Measurements from ENCODE around the gene NEURL1. TPM values are rescaled to one million over a fixed set of nuclear protein-coding genes. Genes with fewer than 3 reads are reported as not detected.

NEURL1 gene
- total and polyA plus RNA-seq, 8 donors, result 0.89 to 136 (median 3.0) TPM

GRCh38 chr10:103587073-103587472 lies 93.6 kb downstream of the NEURL1 start:
- Histone ChIP-seq H3K27ac (no peak overlapping the region), H3K4me3 (no peak overlapping the region), H3K4me1 (peaks cover 0 to 13% (median 13%) of the 10 kb centered on the region in 4 donors), H3K27me3 (peaks cover 0 to 21% (median 11%) of the 10 kb centered on the region in 3 donors), H3K9me3 (peaks cover 0 to 11% (median 2%) of the 10 kb centered on the region in 4 donors), H3K36me3 (peaks cover 0 to 25% (median 7%) of the 10 kb centered on the region in 4 donors)
- intact Hi-C loops (cut with DNase I; ENCODE audit: low total_unique reads), result no loop called here
- TF ChIP-seq POLR2AphosphoS5 (IDR thresholded peaks at IDR 0.05) (no peak), POLR2A (IDR thresholded peaks at IDR 0.05) (no peak), CTCF (IDR thresholded peaks at IDR 0.05) (no peak), EP300 (IDR thresholded peaks at IDR 0.05) (no peak)
- no peak for DNase-seq

- no peak for DNase-seq
- TF ChIP-seq POLR2A (IDR thresholded peaks at IDR 0.05) (no peak), CTCF (IDR thresholded peaks at IDR 0.05) (no peak)
Measured at GRCh38 chr10:103589074-103589630, 95.6 kb downstream of the NEURL1 start.

GRCh38 chr10:103590060-103590459 lies 96.6 kb downstream of the NEURL1 start:
- intact Hi-C loops (cut with DNase I; ENCODE audit: low total_unique reads), result no loop called here
- 93 to 96% (median 94%) methylated on average over 17 to 20 of the region's 20 CpGs for WGBS, 5 donors

More at GRCh38 chr10:103589074-103589630, 95.6 kb downstream of the NEURL1 start:
- H3K9me3 ChIP-seq, result peaks cover 0 to 10% (median 2%) of the 10 kb centered on the region in 4 donors
- H3K4me3 ChIP-seq, result no peak overlapping the region
- H3K4me1 ChIP-seq, result peaks cover 0 to 9% (median 8%) of the 10 kb centered on the region in 4 donors
- 61 to 76% (median 68%) methylated on average over 15 of the region's 15 CpGs for WGBS, 5 donors
- peaks cover 0 to 29% (median 7%) of the 10 kb centered on the region in 4 donors for H3K36me3 ChIP-seq
- peaks cover 0 to 12% (median 8%) of the 10 kb centered on the region in 3 donors for H3K27me3 ChIP-seq
- H3K27ac ChIP-seq, result no peak overlapping the region
- intact Hi-C loops (cut with DNase I; ENCODE audit: low total_unique reads), result no loop called here

GRCh38 chr10:103590744-103591291 lies 97.3 kb downstream of the NEURL1 start:
- intact Hi-C loops (cut with DNase I; ENCODE audit: low total_unique reads), result no loop called here
- H3K9me3 ChIP-seq, result peaks cover 0 to 4% (median 0%) of the 10 kb centered on the region in 4 donors
- no peak overlapping the region for H3K4me3 ChIP-seq
- H3K4me1 ChIP-seq, result no peaks in the 10 kb centered on the region
- no peak overlapping the region for H3K27ac ChIP-seq
- 75 to 88% (median 80%) methylated on average over 2 to 6 of the region's 6 CpGs for WGBS, 5 donors
- no peaks in the 10 kb centered on the region for H3K27me3 ChIP-seq
- DNase-seq, result no peak
- peaks cover 0 to 29% (median 7%) of the 10 kb centered on the region in 4 donors for H3K36me3 ChIP-seq
- no peak for TF ChIP-seq EP300 (IDR thresholded peaks at IDR 0.05)
- TF ChIP-seq POLR2A (IDR thresholded peaks at IDR 0.05), result no peak

More at GRCh38 chr10:103590060-103590459, 96.6 kb downstream of the NEURL1 start:
- TF ChIP-seq POLR2AphosphoS5 (IDR thresholded peaks at IDR 0.05) (no peak), POLR2A (IDR thresholded peaks at IDR 0.05) (no peak), CTCF (IDR thresholded peaks at IDR 0.05) (no peak), EP300 (IDR thresholded peaks at IDR 0.05) (no peak)
- H3K36me3 ChIP-seq, result peaks cover 0 to 29% (median 7%) of the 10 kb centered on the region in 4 donors
- H3K27me3 ChIP-seq, result peaks cover 0 to 3% (median 0%) of the 10 kb centered on the region in 3 donors
- DNase-seq, result no peak
- no peak overlapping the region for H3K4me3 ChIP-seq
- H3K4me1 ChIP-seq, result no peaks in the 10 kb centered on the region
- H3K9me3 ChIP-seq, result peaks cover 0 to 4% (median under 1%) of the 10 kb centered on the region in 4 donors
- H3K27ac ChIP-seq, result no peak overlapping the region

Data from stomach (tissue), 9 donors.